Natural killer cell (primary cell): Measurements from ENCODE around the gene ATP2A2. TPM values are rescaled to one million over a fixed set of nuclear protein-coding genes. Genes with fewer than 3 reads are reported as not detected.
"Not testable (repeated sequence)": the region's sequence is repeated elsewhere in the genome, so short reads cannot be mapped to it uniquely, and the experiment has no call there.

Experiments
- ATAC-seq, 3 donors: fragments of 150-1000 bp in 2 of 3; fragments of 200-7000 bp in 1 of 3; cut with Tn5 transposase; 1 replicate in 1 of 3; 2 replicates in 2 of 3; pipeline ENCODE4 v1.10.0; 2021; ENCODE audit warnings: mild to moderate bottlenecking in 2 of 3, moderate library complexity in 2 of 3
- DNase-seq, 2 donors: peaks; one replicate each; pipeline versions ENCODE4 v3.0.0 to v3.0.0-alpha.2; 2013 to 2021; ENCODE audit warnings: mixed read lengths in 1 of 2
- H3K27ac ChIP-seq: one replicate; pipeline ENCODE4 v1.5.1; 2013; ENCODE audit warnings: mild to moderate bottlenecking, low read length
- H3K27me3 ChIP-seq: one replicate; pipeline ENCODE4 v1.6.1; 2013; ENCODE audit warnings: low read length; ENCODE audit not compliant: control insufficient read depth, insufficient read depth
- H3K36me3 ChIP-seq: one replicate; pipeline ENCODE4 v1.6.1; 2013; ENCODE audit warnings: low read length; ENCODE audit not compliant: control insufficient read depth, insufficient read depth
- H3K4me1 ChIP-seq: one replicate; pipeline ENCODE4 v1.6.1; 2013; ENCODE audit warnings: low read length; ENCODE audit not compliant: control insufficient read depth, insufficient read depth
- H3K4me3 ChIP-seq: one replicate; pipeline ENCODE4 v1.5.1; 2013; ENCODE audit warnings: low read length
- H3K9me3 ChIP-seq: one replicate; pipeline ENCODE4 v1.6.1; 2013; ENCODE audit warnings: low read length; ENCODE audit not compliant: control insufficient read depth, insufficient read depth
- H3K27ac Mint-ChIP-seq, 2 donors: one replicate each; pipeline ENCODE4 v1.8.0; 2022; ENCODE audit warnings: mild to moderate bottlenecking in 2 of 2, mixed read lengths in 2 of 2, moderate library complexity in 1 of 2
- H3K27me3 Mint-ChIP-seq, 2 donors: one replicate each; pipeline ENCODE4 v1.8.0; 2022; ENCODE audit warnings: low read depth in 2 of 2, mixed read lengths in 2 of 2
- H3K36me3 Mint-ChIP-seq: one replicate; pipeline ENCODE4 v1.8.0; 2022; ENCODE audit warnings: mixed read lengths
- H3K4me1 Mint-ChIP-seq, 2 donors: one replicate each; pipeline ENCODE4 v1.8.0; 2022; ENCODE audit warnings: mixed read lengths in 2 of 2
- H3K4me3 Mint-ChIP-seq: one replicate; pipeline ENCODE4 v1.8.0; 2022; ENCODE audit warnings: mild to moderate bottlenecking, moderate library complexity, mixed read lengths
- H3K9me3 Mint-ChIP-seq, 2 donors: one replicate each; pipeline ENCODE4 v1.8.0; 2022; ENCODE audit warnings: mixed read lengths in 2 of 2
- CTCF ChIP-seq: fragments of 200-600 bp; IDR thresholded peaks from one replicate; pipeline ENCODE4 v1.8.0; 2022; ENCODE audit warnings: antibody characterized with exemption
- WGBS: methylation state at CpG from one replicate; pipeline ENCODE4 v1.1.7; 2013; ENCODE audit warnings: missing lambda C conversion rate; ENCODE audit not compliant: insufficient coverage; 5-methylcytosine and 5-hydroxymethylcytosine counted together
- intact Hi-C: fragments of 100-400 bp; cut with micrococcal nuclease; formaldehyde crosslinking; loops from one replicate; pipeline ENCODE4 v1.14.2; 2022
- total RNA-seq, 4 donors: library from RNA; stranded (reverse); fragments of 120-200 nt in 1 of 4; gene quantifications; one replicate each; pipeline versions ENCODE4 v1.2.3 to v1.2.4, GENCODE V29; 2013 to 2022

Gene ATP2A2
- total RNA-seq, 3 donors from 2014 or later (not counting 1 experiment from before 2014, with no cell fraction given), result 118 to 140 (median 123) TPM

GRCh38 chr12:110251381-110251780 lies 29.7 kb upstream of the ATP2A2 start:
- intact Hi-C loops, result no loop called here
- H3K27me3 Mint-ChIP-seq, result no peaks in the 10 kb centered on the region
- H3K27ac ChIP-seq, result no peak overlapping the region
- H3K9me3 ChIP-seq, result no peaks in the 10 kb centered on the region
- no peak for ATAC-seq
- H3K9me3 Mint-ChIP-seq, result no peaks in the 10 kb centered on the region
- DNase-seq, result no peak
- no peaks in the 10 kb centered on the region for H3K36me3 ChIP-seq
- no peaks in the 10 kb centered on the region for H3K36me3 Mint-ChIP-seq
- WGBS, result 87% methylated on average over 7 of the region's 7 CpGs
- TF ChIP-seq CTCF, result no peak
- no peaks in the 10 kb centered on the region for H3K4me1 ChIP-seq
- no peak overlapping the region for H3K4me3 ChIP-seq
- H3K4me1 Mint-ChIP-seq, result no peaks in the 10 kb centered on the region
- no peak overlapping the region for H3K27ac Mint-ChIP-seq
- no peak overlapping the region for H3K4me3 Mint-ChIP-seq
- no peaks in the 10 kb centered on the region for H3K27me3 ChIP-seq

- H3K27ac Mint-ChIP-seq, result no peak overlapping the region
- H3K27me3 Mint-ChIP-seq, result no peaks in the 10 kb centered on the region
Measured at GRCh38 chr12:110252716-110253115, 28.3 kb upstream of the ATP2A2 start.

GRCh38 chr12:110253176-110253575 lies 27.9 kb upstream of the ATP2A2 start:
- Mint-ChIP-seq H3K36me3 (no peaks in the 10 kb centered on the region), H3K27me3 (no peaks in the 10 kb centered on the region), H3K4me3 (no peak overlapping the region), H3K4me1 (peaks cover 0 to 5% of the 10 kb centered on the region in 2 donors), H3K27ac (no peak overlapping the region), H3K9me3 (no peaks in the 10 kb centered on the region)
- DNase-seq (no peak), ATAC-seq (no peak)
- Histone ChIP-seq H3K27me3 (no peaks in the 10 kb centered on the region), H3K36me3 (no peaks in the 10 kb centered on the region), H3K27ac (no peak overlapping the region), H3K4me1 (peaks cover 7% of the 10 kb centered on the region), H3K4me3 (no peak overlapping the region), H3K9me3 (no peaks in the 10 kb centered on the region)
- no peak for TF ChIP-seq CTCF
- WGBS, result 64% methylated on average over 9 of the region's 9 CpGs
- intact Hi-C loops, result no loop called here

More at GRCh38 chr12:110252716-110253115, 28.3 kb upstream of the ATP2A2 start:
- no peaks in the 10 kb centered on the region for H3K36me3 ChIP-seq
- no peak for TF ChIP-seq CTCF
- no peaks in the 10 kb centered on the region for H3K27me3 ChIP-seq
- ATAC-seq (no peak), DNase-seq (no peak)
- H3K27ac ChIP-seq, result no peak overlapping the region
- 96% methylated on average over 7 of the region's 9 CpGs for WGBS
- no peaks in the 10 kb centered on the region for H3K9me3 ChIP-seq
- Mint-ChIP-seq H3K36me3 (no peaks in the 10 kb centered on the region), H3K4me3 (no peak overlapping the region), H3K4me1 (peaks cover 0 to 5% of the 10 kb centered on the region in 2 donors), H3K9me3 (no peaks in the 10 kb centered on the region)
- peaks cover 7% of the 10 kb centered on the region for H3K4me1 ChIP-seq
- H3K4me3 ChIP-seq, result no peak overlapping the region
- intact Hi-C loops, result no loop called here

- no peak for TF ChIP-seq CTCF
- peaks cover 7% of the 10 kb centered on the region for H3K4me1 ChIP-seq
- H3K27ac ChIP-seq, result no peak overlapping the region
- no peaks in the 10 kb centered on the region for H3K9me3 Mint-ChIP-seq
- H3K27ac Mint-ChIP-seq, result no peak overlapping the region
- ATAC-seq (no peak), DNase-seq (no peak)
- H3K36me3 Mint-ChIP-seq, result no peaks in the 10 kb centered on the region
- no peaks in the 10 kb centered on the region for H3K27me3 ChIP-seq
- no peak overlapping the region for H3K4me3 ChIP-seq
- H3K4me3 Mint-ChIP-seq, result no peak overlapping the region
- H3K4me1 Mint-ChIP-seq, result peaks cover 0 to 5% of the 10 kb centered on the region in 2 donors
- no peaks in the 10 kb centered on the region for H3K36me3 ChIP-seq
- H3K27me3 Mint-ChIP-seq, result no peaks in the 10 kb centered on the region
- intact Hi-C loops, result no loop called here
- 90% methylated on average over 6 of the region's 6 CpGs for WGBS
- no peaks in the 10 kb centered on the region for H3K9me3 ChIP-seq
Measured at GRCh38 chr12:110254971-110255540, 26.0 kb upstream of the ATP2A2 start.

- H3K9me3 ChIP-seq, H3K36me3 Mint-ChIP-seq, H3K4me3 Mint-ChIP-seq, H3K36me3 ChIP-seq, H3K27ac Mint-ChIP-seq, DNase-seq, ATAC-seq, H3K27ac ChIP-seq, intact Hi-C loops, H3K4me1 ChIP-seq, H3K9me3 Mint-ChIP-seq, H3K4me3 ChIP-seq, H3K27me3 ChIP-seq, H3K27me3 Mint-ChIP-seq, H3K4me1 Mint-ChIP-seq: not testable (repeated sequence)
- WGBS, result 86% methylated on average over 6 of the region's 11 CpGs
Measured at GRCh38 chr12:110255890-110256456, 25.1 kb upstream of the ATP2A2 start.
